K562 (cell line): ENCODE measurements around the gene CLTRN. TPM values are rescaled to one million over a fixed set of nuclear protein-coding genes. Genes with fewer than 3 reads are reported as not detected.

ENCODE experiments used
- ATAC-seq: fragments of 200-7000 bp; cut with Tn5 transposase; 3 replicates; pipeline ENCODE4 v1.9.1; 2020; ENCODE audit warnings: moderate library complexity
- BruUV-seq: library from RNA; stranded (reverse); fragments of 400-500 nt; replicated peaks from 2 replicates; lab custom pipeline; 2021; lab: Mats Ljungman, UMichigan
- CTCF ChIA-PET: fragments of 300-600 bp; formaldehyde crosslinking; extraction: SDS; loops from one replicate; lab custom pipeline; 2021; ENCODE audit warnings: low intra/inter-chr PET ratio; lab: Yijun Ruan, JAX
- POLR2A ChIA-PET: fragments of 300-600, 350-650 bp; sonication (Branson Sonifier 250); formaldehyde crosslinking; extraction: SDS; loops from one replicate; lab custom pipeline; 2021; ENCODE audit warnings: antibody characterized with exemption, inconsistent platforms; lab: Yijun Ruan, JAX
- DNase-seq, 4 experiments: peaks; one replicate each; pipeline versions ENCODE4 v3.0.0 to v3.0.0-alpha.2; 2011 to 2018; ENCODE audit warnings: low spot score in 3 of 4, mixed read lengths in 3 of 4; ENCODE audit errors: extremely low read depth in 1 of 4
- FAIRE-seq: peaks from 2 replicates; lab custom pipeline; 2011; peaks lifted over from hg19 to GRCh38; lab: Jason Lieb, UNC
- H2AFZ ChIP-seq: 2 replicates; pipeline ENCODE4 v1.6.0; 2011; ENCODE audit warnings: low read depth, low read length, control low read depth, inconsistent platforms
- H3K27ac ChIP-seq: fragments of 200-600 bp; 3 replicates; pipeline ENCODE4 v1.8.0; 2011; ENCODE audit warnings: low read depth, mild to moderate bottlenecking, control low read depth, inconsistent platforms, low read length, moderate library complexity, mixed read lengths; ENCODE audit errors: extremely low read depth
- H3K27me3 ChIP-seq, 2 experiments: fragments of 300-600 bp in 1 of 2; 2 replicates in 1 of 2; 3 replicates in 1 of 2; pipeline versions ENCODE4 v1.6.0 to v1.8.0; 2011; ENCODE audit warnings: inconsistent platforms in 2 of 2, low read length in 2 of 2, mild to moderate bottlenecking in 1 of 2, mixed read lengths in 1 of 2, moderate library complexity in 1 of 2; ENCODE audit not compliant: control insufficient read depth in 2 of 2, insufficient read depth in 2 of 2
- H3K36me3 ChIP-seq: fragments of 300-600 bp; 3 replicates; pipeline ENCODE4 v1.8.0; 2011; ENCODE audit warnings: mild to moderate bottlenecking, low read length, inconsistent platforms; ENCODE audit not compliant: control insufficient read depth, insufficient read depth
- H3K4me1 ChIP-seq, 2 experiments: fragments of 200-600 bp in 1 of 2; replicated peaks in 1 of 2; 2 replicates in 1 of 2; 3 replicates in 1 of 2; pipeline versions ENCODE4 v1.5.1 to v1.8.0; 2011; ENCODE audit warnings: inconsistent platforms in 2 of 2, low read length in 2 of 2, mild to moderate bottlenecking in 1 of 2, mixed read lengths in 1 of 2, moderate library complexity in 1 of 2; ENCODE audit not compliant: control insufficient read depth in 2 of 2, insufficient read depth in 2 of 2
- H3K4me2 ChIP-seq: 2 replicates; pipeline ENCODE4 v1.6.1; 2011; ENCODE audit warnings: low read length, control low read depth, inconsistent platforms, mixed read lengths; ENCODE audit not compliant: insufficient read depth
- H3K4me3 ChIP-seq: fragments of 200-600 bp; sonication (generic), shearing (Covaris generic); 2 replicates; pipeline ENCODE4 v1.5.1; 2016; ENCODE audit warnings: control low read depth, inconsistent platforms
- H3K79me2 ChIP-seq: fragments of 200-600 bp; 3 replicates; pipeline ENCODE4 v1.8.0; 2011; ENCODE audit warnings: low read length, inconsistent platforms; ENCODE audit not compliant: control insufficient read depth, insufficient read depth
- H3K9ac ChIP-seq, 2 experiments: 2 replicates each; pipeline versions ENCODE4 v1.6.0 to v1.6.1; 2011; ENCODE audit warnings: low read depth in 2 of 2, low read length in 2 of 2, control low read depth in 1 of 2, inconsistent platforms in 1 of 2, mild to moderate bottlenecking in 1 of 2, mixed read lengths in 1 of 2; ENCODE audit not compliant: insufficient read depth in 1 of 2
- H3K9me1 ChIP-seq: one replicate; pipeline ENCODE4 v1.6.0; 2011; ENCODE audit warnings: inconsistent platforms, mild to moderate bottlenecking, low read length, moderate library complexity; ENCODE audit not compliant: control insufficient read depth, insufficient read depth
- H3K9me3 ChIP-seq: replicated peaks from 2 replicates; pipeline ENCODE4 v1.5.1; 2011; ENCODE audit warnings: low read depth, low read length, inconsistent platforms; ENCODE audit not compliant: control insufficient read depth, insufficient read depth
- H4K20me1 ChIP-seq: replicated peaks from 2 replicates; pipeline ENCODE4 v1.6.1; 2011; ENCODE audit warnings: low read length, inconsistent platforms, mixed read lengths; ENCODE audit not compliant: control insufficient read depth, insufficient read depth
- CSDE1 ChIP-seq, 2 experiments: fragments of 450-650 bp; IDR thresholded peaks; 2 replicates each; pipeline ENCODE4 v1.6.1; 2016; ENCODE audit warnings: mild to moderate bottlenecking in 1 of 2
- DNMT1 ChIP-seq: fragments of 450-650 bp; IDR thresholded peaks from 2 replicates; pipeline ENCODE4 v1.6.1; 2016; ENCODE audit warnings: antibody characterized with exemption, mild to moderate bottlenecking
- FOS ChIP-seq: IDR thresholded peaks from 3 replicates; pipeline ENCODE4 v1.6.1; 2011; ENCODE audit not compliant: insufficient read length; ENCODE audit errors: extremely low read depth
- MAFG ChIP-seq: fragments of 450-650 bp; conservative IDR thresholded peaks from 2 replicates; pipeline ENCODE4 v1.6.1; 2016; ENCODE audit warnings: missing genetic modification characterization, missing compliant biosample characterization
- POLR2B ChIP-seq: fragments of 450-650 bp; IDR thresholded peaks from 2 replicates; pipeline ENCODE4 v1.6.1; 2018; ENCODE audit warnings: low read depth; ENCODE audit not compliant: partially characterized antibody
- THRAP3 ChIP-seq: fragments of 450-650 bp; IDR thresholded peaks from 2 replicates; pipeline ENCODE4 v1.6.1; 2016; ENCODE audit warnings: mild to moderate bottlenecking, inconsistent platforms, borderline replicate concordance
- ZBTB7A ChIP-seq: IDR thresholded peaks from 2 replicates; pipeline ENCODE4 v1.6.1; 2011; ENCODE audit warnings: low read depth, mild to moderate bottlenecking, low read length, moderate library complexity, borderline replicate concordance; ENCODE audit not compliant: control insufficient read depth
- ZNF282 ChIP-seq: sonication (generic); formaldehyde crosslinking; IDR thresholded peaks from 2 replicates; pipeline ENCODE4 v1.8.1; 2023; ENCODE audit warnings: missing genetic modification reagents
- WGBS: fragments of 100-300 bp; shearing (Covaris generic); methylation state at CpG from one replicate; pipeline ENCODE4 v1.1.6; 2016; ENCODE audit warnings: low coverage, mixed read lengths; ENCODE audit not compliant: insufficient coverage; ENCODE audit errors: missing lambda C conversion rate; 5-methylcytosine and 5-hydroxymethylcytosine counted together
- in situ Hi-C: fragments of 300-500 bp; cut with MboI; formaldehyde crosslinking; loops from 4 replicates; pipeline ENCODE4 v1.15.0; 2018; ENCODE audit warnings: inconsistent platforms, mixed read lengths
- intact Hi-C: fragments of 100-400 bp; cut with micrococcal nuclease; formaldehyde crosslinking; loops from 2 replicates; pipeline ENCODE4 v1.14.2; 2022
- polyA plus RNA-seq, 8 experiments: library from polyadenylated mRNA; depleted of rRNA in 4 of 8; stranded (reverse) in 5 of 8; unstranded in 3 of 8; fragments of >200 nt; fragmentation: Nextera tagmentation in 2 of 8; fragmentation: Illumina TruSeq in 1 of 8; extraction: Ambion mirVana in 2 of 8; extraction: Trizol in 1 of 8; gene quantifications; 2 replicates each; pipeline versions ENCODE4 v1.2.1 to v1.2.3, GENCODE V29; 2011 to 2014; ENCODE audit warnings: inconsistent platforms in 1 of 8, missing spikeins in 1 of 8
- total RNA-seq, 7 experiments: library from RNA; depleted of rRNA in 6 of 7; stranded (reverse); fragments of >200 nt in 6 of 7; fragmentation: Illumina TruSeq in 2 of 7; extraction: Trizol in 2 of 7; gene quantifications; 2 replicates each; pipeline versions ENCODE4 v1.2.1 to v1.2.3, GENCODE V29; 2011 to 2021; ENCODE audit warnings: low replicate concordance in 1 of 7
- TF ChIP-seq, protein P1 (sequence below), 2 experiments: IDR thresholded peaks; 2 replicates each; pipeline ENCODE4 v1.6.1; 2012; ENCODE audit warnings: improper control_type of control experiment in 2 of 2, low read depth in 2 of 2, low read length in 2 of 2, borderline replicate concordance in 1 of 2

The CLTRN gene
- total and polyA plus RNA-seq, 9 of the 15 experiments (the other 6 are each of a cell fraction or from before 2014, with no cell fraction given), result 0.11 to 0.36 (median 0.18) TPM; not detected in 2

GRCh38 chrX:15602761-15603160 is 61.8 kb downstream of the CLTRN start (continued):
- no peak for TF ChIP-seq THRAP3
- no peak for TF ChIP-seq POLR2B
- no peak for TF ChIP-seq FOS
- TF ChIP-seq ZNF282 (CRISPR knock-in tag), result no peak
- TF ChIP-seq, protein P1, sequence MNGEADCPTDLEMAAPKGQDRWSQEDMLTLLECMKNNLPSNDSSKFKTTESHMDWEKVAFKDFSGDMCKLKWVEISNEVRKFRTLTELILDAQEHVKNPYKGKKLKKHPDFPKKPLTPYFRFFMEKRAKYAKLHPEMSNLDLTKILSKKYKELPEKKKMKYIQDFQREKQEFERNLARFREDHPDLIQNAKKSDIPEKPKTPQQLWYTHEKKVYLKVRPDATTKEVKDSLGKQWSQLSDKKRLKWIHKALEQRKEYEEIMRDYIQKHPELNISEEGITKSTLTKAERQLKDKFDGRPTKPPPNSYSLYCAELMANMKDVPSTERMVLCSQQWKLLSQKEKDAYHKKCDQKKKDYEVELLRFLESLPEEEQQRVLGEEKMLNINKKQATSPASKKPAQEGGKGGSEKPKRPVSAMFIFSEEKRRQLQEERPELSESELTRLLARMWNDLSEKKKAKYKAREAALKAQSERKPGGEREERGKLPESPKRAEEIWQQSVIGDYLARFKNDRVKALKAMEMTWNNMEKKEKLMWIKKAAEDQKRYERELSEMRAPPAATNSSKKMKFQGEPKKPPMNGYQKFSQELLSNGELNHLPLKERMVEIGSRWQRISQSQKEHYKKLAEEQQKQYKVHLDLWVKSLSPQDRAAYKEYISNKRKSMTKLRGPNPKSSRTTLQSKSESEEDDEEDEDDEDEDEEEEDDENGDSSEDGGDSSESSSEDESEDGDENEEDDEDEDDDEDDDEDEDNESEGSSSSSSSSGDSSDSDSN (IDR thresholded peaks at IDR 0.05; ENCODE audit: borderline replicate concordance in 1 of 2, low read depth in 2 of 2, low read length in 2 of 2), result no peak
- no peak for TF ChIP-seq MAFG
- TF ChIP-seq CSDE1 (IDR thresholded peaks at IDR 0.05), result no peak

DNA sequence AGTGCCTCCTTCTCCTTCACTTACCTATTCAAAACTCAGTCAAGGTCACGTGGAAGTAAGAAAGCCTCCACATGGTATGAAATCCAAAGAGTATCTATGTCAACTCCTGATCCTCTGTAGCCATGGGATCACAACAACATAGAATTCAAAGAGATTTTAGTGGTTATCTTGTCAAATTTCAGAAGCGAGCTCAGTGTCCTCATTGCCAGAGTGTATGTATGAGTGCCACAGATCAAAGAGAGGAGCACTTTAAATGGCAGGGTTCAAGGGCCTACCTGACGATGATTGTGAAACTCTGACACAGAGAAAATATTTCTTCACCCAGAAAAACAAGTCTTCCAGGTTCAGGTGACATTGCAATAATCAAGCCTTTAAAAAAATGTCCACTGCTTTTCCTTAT is 62.7 kb downstream of the CLTRN start:
- no TSS peak for BruUV-seq
- Histone ChIP-seq H3K27ac (no peak overlapping the region), H3K4me1 (no peaks in the 10 kb centered on the region), H3K4me3 (no peak overlapping the region), H3K9me1 (no peaks in the 10 kb centered on the region), H3K9me3 (no peaks in the 10 kb centered on the region), H3K9ac (no peak overlapping the region), H3K36me3 (no peaks in the 10 kb centered on the region), H3K4me2 (no peak overlapping the region), H3K79me2 (no peaks in the 10 kb centered on the region), H3K27me3 (no peaks in the 10 kb centered on the region), H2AFZ (no peak overlapping the region), H4K20me1 (no peaks in the 10 kb centered on the region)
- 25% methylated on average over 3 of the region's 3 CpGs for WGBS
- intact Hi-C loops (no loop called here), in situ Hi-C loops (no loop called here)
- CTCF ChIA-PET, result no interaction called here
- POLR2A ChIA-PET, result no interaction called here
- no peak for ATAC-seq
- no peak for DNase-seq
- FAIRE-seq, result no peak
- TF ChIP-seq ZBTB7A (no peak), DNMT1 (no peak)
